Thyroid gland (tissue), 4 donors: ENCODE results near the gene PAFAH1B1.

Experiments
- POLR2A ChIP-seq, 2 donors: fragments of 450-650 bp; IDR thresholded peaks; one replicate each; pipeline ENCODE4 v1.6.1; 2017; ENCODE audit warnings: antibody characterized with exemption in 2 of 2, mild to moderate bottlenecking in 2 of 2, moderate library complexity in 1 of 2
- TF ChIP-seq, protein P1 (sequence below), 6 experiments: fragments of 200-600 bp in 3 of 6; fragments of 450-650 bp in 3 of 6; sonication (generic) in 3 of 6; IDR thresholded peaks; one replicate each; pipeline ENCODE4 v1.5.1; 2016 to 2019; ENCODE audit warnings: antibody characterized with exemption in 6 of 6, mild to moderate bottlenecking in 2 of 6, inconsistent platforms in 1 of 6, moderate library complexity in 1 of 6

GRCh38 chr17:2724784-2725164 is 131.3 kb downstream of the PAFAH1B1 start:
- TF ChIP-seq, protein P1, sequence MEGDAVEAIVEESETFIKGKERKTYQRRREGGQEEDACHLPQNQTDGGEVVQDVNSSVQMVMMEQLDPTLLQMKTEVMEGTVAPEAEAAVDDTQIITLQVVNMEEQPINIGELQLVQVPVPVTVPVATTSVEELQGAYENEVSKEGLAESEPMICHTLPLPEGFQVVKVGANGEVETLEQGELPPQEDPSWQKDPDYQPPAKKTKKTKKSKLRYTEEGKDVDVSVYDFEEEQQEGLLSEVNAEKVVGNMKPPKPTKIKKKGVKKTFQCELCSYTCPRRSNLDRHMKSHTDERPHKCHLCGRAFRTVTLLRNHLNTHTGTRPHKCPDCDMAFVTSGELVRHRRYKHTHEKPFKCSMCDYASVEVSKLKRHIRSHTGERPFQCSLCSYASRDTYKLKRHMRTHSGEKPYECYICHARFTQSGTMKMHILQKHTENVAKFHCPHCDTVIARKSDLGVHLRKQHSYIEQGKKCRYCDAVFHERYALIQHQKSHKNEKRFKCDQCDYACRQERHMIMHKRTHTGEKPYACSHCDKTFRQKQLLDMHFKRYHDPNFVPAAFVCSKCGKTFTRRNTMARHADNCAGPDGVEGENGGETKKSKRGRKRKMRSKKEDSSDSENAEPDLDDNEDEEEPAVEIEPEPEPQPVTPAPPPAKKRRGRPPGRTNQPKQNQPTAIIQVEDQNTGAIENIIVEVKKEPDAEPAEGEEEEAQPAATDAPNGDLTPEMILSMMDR (IDR thresholded peaks at IDR 0.05), result peak in 1 of 6 experiments; percentile 5
- no peak for TF ChIP-seq POLR2A (IDR thresholded peaks at IDR 0.05)
